ENCODE data around the gene C2orf49.

The C2orf49 gene

GRCh38 chr2:105291981-105292380, 45.4 kb upstream of the C2orf49 start:
- Histone ChIP-seq H2AFZ (ENCODE audit: low read depth, low read length) (no peak overlapping the region), H3K27ac (ENCODE audit: low read length, poor library complexity, severe bottlenecking) (peak overlapping the region; percentile 72), H3K27me3 (ENCODE audit: control insufficient read depth in 1 of 2, insufficient read depth in 1 of 2, low read length in 2 of 2) (no peaks in the 10 kb centered on the region), H3K4me1 (ENCODE audit: control insufficient read depth, insufficient read depth, low read depth, low read length) (peaks cover 17% of the 10 kb centered on the region), H3K9ac (ENCODE audit: low read length) (no peak overlapping the region), H2AK5ac (ENCODE audit: low read length, severe bottlenecking) (no peak overlapping the region), H3K9me3 (ENCODE audit: control insufficient read depth, low read length) (no peaks in the 10 kb centered on the region), H4K8ac (ENCODE audit: low read length) (no peak overlapping the region), H2BK5ac (ENCODE audit: low read depth, low read length, poor library complexity, severe bottlenecking) (no peak overlapping the region), H3K36me3 (ENCODE audit: control insufficient read depth in 1 of 2, insufficient read depth in 2 of 2, low read depth in 1 of 2, low read length in 2 of 2) (peaks cover 28 to 58% of the 10 kb centered on the region in 2 experiments), H3K14ac (ENCODE audit: low read length in 2 of 2) (no peak overlapping the region), H2BK120ac (ENCODE audit: low read depth, low read length) (no peak overlapping the region), H3K79me1 (replicated peaks; ENCODE audit: low read length, poor library complexity, severe bottlenecking) (peaks cover 14% of the 10 kb centered on the region), H3K4me2 (ENCODE audit: low read length, poor library complexity, severe bottlenecking) (no peak overlapping the region), H3K4ac (ENCODE audit: low read depth in 1 of 2, low read length in 2 of 2) (no peak overlapping the region), H4K91ac (ENCODE audit: low read length) (no peak overlapping the region), H2BK12ac (ENCODE audit: low read length in 2 of 2) (no peak overlapping the region), H3K18ac (ENCODE audit: low read depth in 1 of 2, low read length in 2 of 2) (no peak overlapping the region), H3K23ac (ENCODE audit: low read length in 2 of 2) (no peak overlapping the region), H3K4me3 (ENCODE audit: insufficient read depth in 1 of 2, low read depth in 1 of 2, low read length in 2 of 2) (no peak overlapping the region), H2BK15ac (ENCODE audit: low read depth, poor library complexity, severe bottlenecking) (no peak overlapping the region)
- no peak for DNase-seq
- 80% methylated on average over 2 of the region's 2 CpGs for WGBS

GRCh38 chr2:105294046-105294445, 43.3 kb upstream of the C2orf49 start:
- no peak overlapping the region for H3K9ac ChIP-seq (ENCODE audit: low read length)
- 94% methylated on average over 6 of the region's 6 CpGs for WGBS
- no peak overlapping the region for H3K14ac ChIP-seq (ENCODE audit: low read length in 2 of 2)
- H3K27ac ChIP-seq (ENCODE audit: low read length, poor library complexity, severe bottlenecking) = peak overlapping the region; percentile 86
- no peak overlapping the region for H3K4me2 ChIP-seq (ENCODE audit: low read length, poor library complexity, severe bottlenecking)
- H3K79me1 ChIP-seq (replicated peaks; ENCODE audit: low read length, poor library complexity, severe bottlenecking) = peaks cover 10% of the 10 kb centered on the region
- no peak overlapping the region for H3K4ac ChIP-seq (ENCODE audit: low read depth in 1 of 2, low read length in 2 of 2)
- no peak overlapping the region for H3K18ac ChIP-seq (ENCODE audit: low read depth in 1 of 2, low read length in 2 of 2)
- H2AK5ac ChIP-seq (ENCODE audit: low read length, severe bottlenecking) = peak overlapping the region; percentile 95
- no peaks in the 10 kb centered on the region for H3K9me3 ChIP-seq (ENCODE audit: control insufficient read depth, low read length)
- no peak overlapping the region for H2BK120ac ChIP-seq (ENCODE audit: low read depth, low read length)
- no peak for DNase-seq
- peaks cover 17% of the 10 kb centered on the region for H3K4me1 ChIP-seq (ENCODE audit: control insufficient read depth, insufficient read depth, low read depth, low read length)
- H4K91ac ChIP-seq (ENCODE audit: low read length) = peak overlapping the region; percentile 22
- no peak overlapping the region for H3K4me3 ChIP-seq (ENCODE audit: insufficient read depth in 1 of 2, low read depth in 1 of 2, low read length in 2 of 2)
- H2AFZ ChIP-seq (ENCODE audit: low read depth, low read length) = no peak overlapping the region
- H2BK5ac ChIP-seq (ENCODE audit: low read depth, low read length, poor library complexity, severe bottlenecking) = peak overlapping the region; percentile 61
- no peak overlapping the region for H2BK15ac ChIP-seq (ENCODE audit: low read depth, poor library complexity, severe bottlenecking)
- H2BK12ac ChIP-seq (ENCODE audit: low read length in 2 of 2) = no peak overlapping the region
- H3K23ac ChIP-seq (ENCODE audit: low read length in 2 of 2) = no peak overlapping the region
- no peak overlapping the region for H4K8ac ChIP-seq (ENCODE audit: low read length)
- H3K27me3 ChIP-seq (ENCODE audit: control insufficient read depth in 1 of 2, insufficient read depth in 1 of 2, low read length in 2 of 2) = no peaks in the 10 kb centered on the region
- H3K36me3 ChIP-seq (ENCODE audit: control insufficient read depth in 1 of 2, insufficient read depth in 2 of 2, low read depth in 1 of 2, low read length in 2 of 2) = peaks cover 33 to 71% of the 10 kb centered on the region in 2 experiments

- Histone ChIP-seq H3K4me1 (ENCODE audit: control insufficient read depth, insufficient read depth, low read depth, low read length) (peaks cover 19% of the 10 kb centered on the region), H3K27ac (ENCODE audit: low read length, poor library complexity, severe bottlenecking) (peak overlapping the region; percentile 86), H4K91ac (ENCODE audit: low read length) (no peak overlapping the region), H2AK5ac (ENCODE audit: low read length, severe bottlenecking) (no peak overlapping the region), H3K9ac (ENCODE audit: low read length) (no peak overlapping the region), H2BK15ac (ENCODE audit: low read depth, poor library complexity, severe bottlenecking) (no peak overlapping the region), H3K14ac (ENCODE audit: low read length in 2 of 2) (no peak overlapping the region), H3K4ac (ENCODE audit: low read depth in 1 of 2, low read length in 2 of 2) (peak overlapping the region in 1 of 2 experiments; percentile 13), H3K4me3 (ENCODE audit: insufficient read depth in 1 of 2, low read depth in 1 of 2, low read length in 2 of 2) (no peak overlapping the region), H3K79me1 (replicated peaks; ENCODE audit: low read length, poor library complexity, severe bottlenecking) (peaks cover 9% of the 10 kb centered on the region), H4K8ac (ENCODE audit: low read length) (peak overlapping the region; percentile 27), H2AFZ (ENCODE audit: low read depth, low read length) (no peak overlapping the region), H3K36me3 (ENCODE audit: control insufficient read depth in 1 of 2, insufficient read depth in 2 of 2, low read depth in 1 of 2, low read length in 2 of 2) (peaks cover 29 to 63% of the 10 kb centered on the region in 2 experiments), H3K4me2 (ENCODE audit: low read length, poor library complexity, severe bottlenecking) (no peak overlapping the region), H2BK120ac (ENCODE audit: low read depth, low read length) (no peak overlapping the region), H3K9me3 (ENCODE audit: control insufficient read depth, low read length) (no peaks in the 10 kb centered on the region), H2BK12ac (ENCODE audit: low read length in 2 of 2) (no peak overlapping the region), H3K27me3 (ENCODE audit: control insufficient read depth in 1 of 2, insufficient read depth in 1 of 2, low read length in 2 of 2) (no peaks in the 10 kb centered on the region), H3K23ac (ENCODE audit: low read length in 2 of 2) (no peak overlapping the region), H2BK5ac (ENCODE audit: low read depth, low read length, poor library complexity, severe bottlenecking) (no peak overlapping the region), H3K18ac (ENCODE audit: low read depth in 1 of 2, low read length in 2 of 2) (no peak overlapping the region)
- 18% methylated on average over 2 of the region's 5 CpGs for WGBS
- DNase-seq = peak; percentile 75
Observed at GRCh38 chr2:105294844-105295481, 42.4 kb upstream of the C2orf49 start.

- Histone ChIP-seq H4K8ac (ENCODE audit: low read length) (no peak overlapping the region), H2AK5ac (ENCODE audit: low read length, severe bottlenecking) (no peak overlapping the region)
Observed at GRCh38 chr2:105296017-105296611, 41.2 kb upstream of the C2orf49 start.

More at GRCh38 chr2:105296017-105296611, 41.2 kb upstream of the C2orf49 start:
- H2BK120ac ChIP-seq (ENCODE audit: low read depth, low read length) = no peak overlapping the region
- H2BK15ac ChIP-seq (ENCODE audit: low read depth, poor library complexity, severe bottlenecking) = no peak overlapping the region
- no peaks in the 10 kb centered on the region for H3K9me3 ChIP-seq (ENCODE audit: control insufficient read depth, low read length)
- no peak overlapping the region for H3K9ac ChIP-seq (ENCODE audit: low read length)
- H3K4ac ChIP-seq (ENCODE audit: low read depth in 1 of 2, low read length in 2 of 2) = no peak overlapping the region
- H3K27me3 ChIP-seq (ENCODE audit: control insufficient read depth in 1 of 2, insufficient read depth in 1 of 2, low read length in 2 of 2) = no peaks in the 10 kb centered on the region
- no peak overlapping the region for H2BK5ac ChIP-seq (ENCODE audit: low read depth, low read length, poor library complexity, severe bottlenecking)
- H3K23ac ChIP-seq (ENCODE audit: low read length in 2 of 2) = no peak overlapping the region
- H2AFZ ChIP-seq (ENCODE audit: low read depth, low read length) = no peak overlapping the region
- H3K79me1 ChIP-seq (replicated peaks; ENCODE audit: low read length, poor library complexity, severe bottlenecking) = peaks cover 3% of the 10 kb centered on the region
- H3K18ac ChIP-seq (ENCODE audit: low read depth in 1 of 2, low read length in 2 of 2) = no peak overlapping the region
- peaks cover 19% of the 10 kb centered on the region for H3K4me1 ChIP-seq (ENCODE audit: control insufficient read depth, insufficient read depth, low read depth, low read length)
- no peak for DNase-seq
- peak overlapping the region; percentile 20 for H3K4me2 ChIP-seq (ENCODE audit: low read length, poor library complexity, severe bottlenecking)
- H3K36me3 ChIP-seq (ENCODE audit: control insufficient read depth in 1 of 2, insufficient read depth in 2 of 2, low read depth in 1 of 2, low read length in 2 of 2) = peaks cover 24 to 56% of the 10 kb centered on the region in 2 experiments
- no peak overlapping the region for H3K4me3 ChIP-seq (ENCODE audit: insufficient read depth in 1 of 2, low read depth in 1 of 2, low read length in 2 of 2)
- no peak overlapping the region for H3K14ac ChIP-seq (ENCODE audit: low read length in 2 of 2)
- no peak overlapping the region for H4K91ac ChIP-seq (ENCODE audit: low read length)
- no peak overlapping the region for H2BK12ac ChIP-seq (ENCODE audit: low read length in 2 of 2)
- H3K27ac ChIP-seq (ENCODE audit: low read length, poor library complexity, severe bottlenecking) = peak overlapping the region; percentile 88
- 92% methylated on average over 6 of the region's 7 CpGs for WGBS
